GM23338 (cell line): ENCODE data around the gene RFC3. TPM values are rescaled to one million over a fixed set of nuclear protein-coding genes. Genes with fewer than 3 reads are reported as not detected.

Source experiments
- ATAC-seq: fragments of 200-7000 bp; cut with Tn5 transposase; 3 replicates; pipeline ENCODE4 v1.9.1; 2020
- DNase-seq: peaks from one replicate; pipeline ENCODE4 v3.0.0-alpha.2; 2015; ENCODE audit warnings: low spot score
- H2AFZ ChIP-seq: fragments of 200-600 bp; sonication (generic); 2 replicates; pipeline ENCODE4 v1.8.0; 2016; ENCODE audit warnings: antibody characterized with exemption, mild to moderate bottlenecking, moderate library complexity
- H3F3A ChIP-seq: fragments of 200-600 bp; sonication (generic); replicated peaks from 2 replicates; pipeline ENCODE4 v1.8.0; 2017; ENCODE audit warnings: antibody characterized with exemption, mixed run types, low read depth
- H3K27ac ChIP-seq: fragments of 200-600 bp; sonication (generic); 2 replicates; pipeline ENCODE4 v1.6.1; 2016; ENCODE audit warnings: low read depth
- H3K27me3 ChIP-seq: fragments of 200-600 bp; sonication (generic); 2 replicates; pipeline ENCODE4 v1.8.0; 2016; ENCODE audit warnings: mild to moderate bottlenecking, mixed run types, moderate library complexity; ENCODE audit not compliant: insufficient read depth
- H3K36me3 ChIP-seq: fragments of 200-600 bp; sonication (generic); 2 replicates; pipeline ENCODE4 v1.8.0; 2016; ENCODE audit warnings: mild to moderate bottlenecking; ENCODE audit not compliant: insufficient read depth
- H3K4me1 ChIP-seq: fragments of 200-600 bp; sonication (generic); 2 replicates; pipeline ENCODE4 v1.8.0; 2016; ENCODE audit warnings: mild to moderate bottlenecking, moderate library complexity; ENCODE audit not compliant: insufficient read depth
- H3K4me2 ChIP-seq: fragments of 200-600 bp; sonication (generic); 2 replicates; pipeline ENCODE4 v1.7.1; 2017; ENCODE audit warnings: mixed run types
- H3K4me3 ChIP-seq: fragments of 200-600 bp; sonication (generic); 2 replicates; pipeline ENCODE4 v1.6.1; 2016; ENCODE audit warnings: mixed run types
- H3K79me2 ChIP-seq: fragments of 200-600 bp; sonication (generic); replicated peaks from 2 replicates; pipeline ENCODE4 v1.8.0; 2017; ENCODE audit warnings: mild to moderate bottlenecking; ENCODE audit not compliant: insufficient read depth
- H3K9me2 ChIP-seq: fragments of 200-600 bp; sonication (generic); 2 replicates; pipeline ENCODE4 v1.8.0; 2017; ENCODE audit not compliant: insufficient read depth
- H4K20me1 ChIP-seq: fragments of 200-600 bp; sonication (generic); replicated peaks from 2 replicates; pipeline ENCODE4 v1.8.0; 2017; ENCODE audit warnings: mild to moderate bottlenecking; ENCODE audit not compliant: insufficient read depth
- H3K27ac Mint-ChIP-seq: 2 replicates; pipeline ENCODE4 v1.8.0; 2020; ENCODE audit warnings: inconsistent platforms, mild to moderate bottlenecking, moderate library complexity, mixed read lengths
- H3K27me3 Mint-ChIP-seq: 3 replicates; pipeline ENCODE4 v1.8.0; 2022; ENCODE audit warnings: low read depth, mild to moderate bottlenecking, moderate library complexity, mixed read lengths, inconsistent platforms; ENCODE audit not compliant: insufficient read depth, poor library complexity
- H3K36me3 Mint-ChIP-seq: 3 replicates; pipeline ENCODE4 v1.8.0; 2021; ENCODE audit warnings: low read depth, mild to moderate bottlenecking, inconsistent platforms, moderate library complexity, mixed read lengths
- H3K4me1 Mint-ChIP-seq: 3 replicates; pipeline ENCODE4 v1.8.0; 2020; ENCODE audit warnings: mild to moderate bottlenecking, inconsistent platforms, mixed read lengths
- H3K4me3 Mint-ChIP-seq: 3 replicates; pipeline ENCODE4 v1.8.0; 2021; ENCODE audit warnings: moderate library complexity, mild to moderate bottlenecking, inconsistent platforms, mixed read lengths
- H3K9me3 Mint-ChIP-seq: 3 replicates; pipeline ENCODE4 v1.8.0; 2020; ENCODE audit warnings: moderate library complexity, mild to moderate bottlenecking, inconsistent platforms, mixed read lengths
- CREB1 ChIP-seq: fragments of 250-450 bp; sonication (Bioruptor Pico); IDR thresholded peaks from 2 replicates; pipeline ENCODE4 v1.5.0; 2020; ENCODE audit warnings: low read depth, mild to moderate bottlenecking, moderate library complexity
- EZH2phosphoT487 ChIP-seq: fragments of 200-600 bp; sonication (generic); IDR thresholded peaks from one replicate; pipeline ENCODE4 v1.8.1; 2018; ENCODE audit warnings: antibody characterized with exemption; ENCODE audit not compliant: unreplicated experiment
- JUNB ChIP-seq: IDR thresholded peaks from one replicate; pipeline ENCODE4 v1.6.1; 2016; ENCODE audit warnings: antibody characterized with exemption; ENCODE audit not compliant: unreplicated experiment
- NANOG ChIP-seq: IDR thresholded peaks from 2 replicates; pipeline ENCODE4 v1.6.1; 2016; ENCODE audit warnings: antibody characterized with exemption, borderline replicate concordance
- POLR2AphosphoS5 ChIP-seq: IDR thresholded peaks from 2 replicates; pipeline ENCODE4 v1.6.1; 2016; ENCODE audit warnings: antibody characterized with exemption, low read depth
- polyA plus RNA-seq: library from polyadenylated mRNA; unstranded; fragments of >200 nt; fragmentation: Nextera tagmentation; extraction: Ambion mirVana; gene quantifications from 2 replicates; pipeline ENCODE4 v1.2.1, GENCODE V29; 2016
- total RNA-seq: library from RNA; depleted of rRNA; stranded (reverse); fragments of >200 nt; shearing (Covaris generic); gene quantifications from 2 replicates; pipeline ENCODE4 v1.2.3, GENCODE V29; 2014
- TF ChIP-seq, protein P1 (sequence below): fragments of 250-450 bp; sonication (Bioruptor Pico); IDR thresholded peaks from 2 replicates; pipeline ENCODE4 v1.5.0; 2020; ENCODE audit warnings: mild to moderate bottlenecking, moderate library complexity
- TF ChIP-seq, protein P2 (sequence below): IDR thresholded peaks from one replicate; pipeline ENCODE4 v1.6.1; 2018; ENCODE audit warnings: antibody characterized with exemption; ENCODE audit not compliant: unreplicated experiment

The RFC3 gene
- total and polyA plus RNA-seq, 2 experiments from 2014 or later, result 48.7 to 75.5 TPM

DNA sequence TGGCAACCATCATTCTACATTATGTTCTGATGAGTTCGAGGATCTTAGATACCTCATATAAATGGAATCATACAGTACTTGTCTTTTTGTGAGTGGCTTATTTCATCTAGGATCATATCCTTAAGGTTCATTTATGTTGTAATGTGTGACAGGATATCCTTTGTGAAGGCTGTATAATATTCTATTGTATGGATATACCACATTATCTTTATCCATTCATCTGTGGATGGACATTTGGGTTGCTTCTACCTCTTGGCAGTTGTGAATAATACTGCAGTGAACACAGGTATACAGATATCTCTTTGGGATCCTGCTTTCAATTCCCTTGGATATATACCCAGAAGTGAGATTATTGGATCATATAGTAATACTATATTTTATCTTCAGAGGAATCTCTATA, 33.2 kb upstream of the RFC3 start:
- Histone ChIP-seq H3F3A (no peaks in the 10 kb centered on the region), H3K4me3 (no peak overlapping the region), H3K36me3 (no peaks in the 10 kb centered on the region), H3K27me3 (no peaks in the 10 kb centered on the region), H3K79me2 (no peaks in the 10 kb centered on the region), H3K9me2 (peaks cover 7% of the 10 kb centered on the region; the same call in 1 of the 2 replicates), H3K4me1 (no peaks in the 10 kb centered on the region; the same call in 1 of the 2 replicates), H3K4me2 (no peak overlapping the region), H3K27ac (no peak overlapping the region), H4K20me1 (no peaks in the 10 kb centered on the region), H2AFZ (no peak overlapping the region)
- peaks cover 4% of the 10 kb centered on the region; the same call in 2 of the 3 replicates for H3K9me3 Mint-ChIP-seq
- no peak overlapping the region for H3K27ac Mint-ChIP-seq
- peaks cover 9% of the 10 kb centered on the region for H3K4me1 Mint-ChIP-seq
- DNase-seq (no peak), ATAC-seq (no peak)
- peaks cover 5% of the 10 kb centered on the region for H3K27me3 Mint-ChIP-seq
- TF ChIP-seq, protein P1, sequence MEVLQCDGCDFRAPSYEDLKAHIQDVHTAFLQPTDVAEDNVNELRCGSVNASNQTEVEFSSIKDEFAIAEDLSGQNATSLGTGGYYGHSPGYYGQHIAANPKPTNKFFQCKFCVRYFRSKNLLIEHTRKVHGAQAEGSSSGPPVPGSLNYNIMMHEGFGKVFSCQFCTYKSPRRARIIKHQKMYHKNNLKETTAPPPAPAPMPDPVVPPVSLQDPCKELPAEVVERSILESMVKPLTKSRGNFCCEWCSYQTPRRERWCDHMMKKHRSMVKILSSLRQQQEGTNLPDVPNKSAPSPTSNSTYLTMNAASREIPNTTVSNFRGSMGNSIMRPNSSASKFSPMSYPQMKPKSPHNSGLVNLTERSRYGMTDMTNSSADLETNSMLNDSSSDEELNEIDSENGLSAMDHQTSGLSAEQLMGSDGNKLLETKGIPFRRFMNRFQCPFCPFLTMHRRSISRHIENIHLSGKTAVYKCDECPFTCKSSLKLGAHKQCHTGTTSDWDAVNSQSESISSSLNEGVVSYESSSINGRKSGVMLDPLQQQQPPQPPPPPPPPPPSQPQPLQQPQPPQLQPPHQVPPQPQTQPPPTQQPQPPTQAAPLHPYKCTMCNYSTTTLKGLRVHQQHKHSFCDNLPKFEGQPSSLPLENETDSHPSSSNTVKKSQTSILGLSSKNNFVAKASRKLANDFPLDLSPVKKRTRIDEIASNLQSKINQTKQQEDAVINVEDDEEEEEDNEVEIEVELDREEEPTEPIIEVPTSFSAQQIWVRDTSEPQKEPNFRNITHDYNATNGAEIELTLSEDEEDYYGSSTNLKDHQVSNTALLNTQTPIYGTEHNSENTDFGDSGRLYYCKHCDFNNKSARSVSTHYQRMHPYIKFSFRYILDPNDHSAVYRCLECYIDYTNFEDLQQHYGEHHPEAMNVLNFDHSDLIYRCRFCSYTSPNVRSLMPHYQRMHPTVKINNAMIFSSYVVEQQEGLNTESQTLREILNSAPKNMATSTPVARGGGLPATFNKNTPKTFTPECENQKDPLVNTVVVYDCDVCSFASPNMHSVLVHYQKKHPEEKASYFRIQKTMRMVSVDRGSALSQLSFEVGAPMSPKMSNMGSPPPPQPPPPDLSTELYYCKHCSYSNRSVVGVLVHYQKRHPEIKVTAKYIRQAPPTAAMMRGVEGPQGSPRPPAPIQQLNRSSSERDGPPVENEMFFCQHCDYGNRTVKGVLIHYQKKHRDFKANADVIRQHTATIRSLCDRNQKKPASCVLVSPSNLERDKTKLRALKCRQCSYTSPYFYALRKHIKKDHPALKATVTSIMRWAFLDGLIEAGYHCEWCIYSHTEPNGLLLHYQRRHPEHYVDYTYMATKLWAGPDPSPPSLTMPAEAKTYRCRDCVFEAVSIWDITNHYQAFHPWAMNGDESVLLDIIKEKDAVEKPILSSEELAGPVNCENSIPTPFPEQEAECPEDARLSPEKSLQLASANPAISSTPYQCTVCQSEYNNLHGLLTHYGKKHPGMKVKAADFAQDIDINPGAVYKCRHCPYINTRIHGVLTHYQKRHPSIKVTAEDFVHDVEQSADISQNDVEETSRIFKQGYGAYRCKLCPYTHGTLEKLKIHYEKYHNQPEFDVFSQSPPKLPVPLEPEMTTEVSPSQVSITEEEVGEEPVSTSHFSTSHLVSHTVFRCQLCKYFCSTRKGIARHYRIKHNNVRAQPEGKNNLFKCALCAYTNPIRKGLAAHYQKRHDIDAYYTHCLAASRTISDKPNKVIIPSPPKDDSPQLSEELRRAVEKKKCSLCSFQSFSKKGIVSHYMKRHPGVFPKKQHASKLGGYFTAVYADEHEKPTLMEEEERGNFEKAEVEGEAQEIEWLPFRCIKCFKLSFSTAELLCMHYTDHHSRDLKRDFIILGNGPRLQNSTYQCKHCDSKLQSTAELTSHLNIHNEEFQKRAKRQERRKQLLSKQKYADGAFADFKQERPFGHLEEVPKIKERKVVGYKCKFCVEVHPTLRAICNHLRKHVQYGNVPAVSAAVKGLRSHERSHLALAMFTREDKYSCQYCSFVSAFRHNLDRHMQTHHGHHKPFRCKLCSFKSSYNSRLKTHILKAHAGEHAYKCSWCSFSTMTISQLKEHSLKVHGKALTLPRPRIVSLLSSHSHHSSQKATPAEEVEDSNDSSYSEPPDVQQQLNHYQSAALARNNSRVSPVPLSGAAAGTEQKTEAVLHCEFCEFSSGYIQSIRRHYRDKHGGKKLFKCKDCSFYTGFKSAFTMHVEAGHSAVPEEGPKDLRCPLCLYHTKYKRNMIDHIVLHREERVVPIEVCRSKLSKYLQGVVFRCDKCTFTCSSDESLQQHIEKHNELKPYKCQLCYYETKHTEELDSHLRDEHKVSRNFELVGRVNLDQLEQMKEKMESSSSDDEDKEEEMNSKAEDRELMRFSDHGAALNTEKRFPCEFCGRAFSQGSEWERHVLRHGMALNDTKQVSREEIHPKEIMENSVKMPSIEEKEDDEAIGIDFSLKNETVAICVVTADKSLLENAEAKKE (CRISPR knock-in tag), result no peak
- no peak for TF ChIP-seq CREB1 (CRISPR knock-in tag)
- no peak for TF ChIP-seq NANOG
- no peak for TF ChIP-seq POLR2AphosphoS5
- no peak for TF ChIP-seq EZH2phosphoT487
- H3K4me3 Mint-ChIP-seq, result no peak overlapping the region
- peaks cover 7% of the 10 kb centered on the region; the same call in 2 of the 3 replicates for H3K36me3 Mint-ChIP-seq

DNA sequence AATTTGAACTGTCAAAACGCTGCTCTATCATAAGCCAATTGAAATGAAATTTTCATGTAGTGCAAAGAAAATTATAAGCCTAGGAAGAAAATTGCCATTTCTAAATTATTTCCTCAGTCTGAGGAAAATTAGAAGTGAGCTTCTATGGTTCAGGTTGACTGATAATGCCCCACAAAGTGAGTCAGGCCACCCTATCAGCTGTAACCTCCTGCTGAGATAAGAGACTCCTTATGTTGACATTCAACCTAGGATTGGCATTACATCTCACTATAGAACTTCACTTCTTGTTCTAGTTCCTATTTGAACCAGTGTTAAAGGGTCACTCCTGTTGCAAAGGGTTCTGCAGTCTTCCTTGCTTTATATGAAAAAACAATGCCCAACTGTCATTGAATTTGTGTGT, 32.6 kb upstream of the RFC3 start:
- no peak overlapping the region for H3K4me3 Mint-ChIP-seq
- TF ChIP-seq, protein P2, sequence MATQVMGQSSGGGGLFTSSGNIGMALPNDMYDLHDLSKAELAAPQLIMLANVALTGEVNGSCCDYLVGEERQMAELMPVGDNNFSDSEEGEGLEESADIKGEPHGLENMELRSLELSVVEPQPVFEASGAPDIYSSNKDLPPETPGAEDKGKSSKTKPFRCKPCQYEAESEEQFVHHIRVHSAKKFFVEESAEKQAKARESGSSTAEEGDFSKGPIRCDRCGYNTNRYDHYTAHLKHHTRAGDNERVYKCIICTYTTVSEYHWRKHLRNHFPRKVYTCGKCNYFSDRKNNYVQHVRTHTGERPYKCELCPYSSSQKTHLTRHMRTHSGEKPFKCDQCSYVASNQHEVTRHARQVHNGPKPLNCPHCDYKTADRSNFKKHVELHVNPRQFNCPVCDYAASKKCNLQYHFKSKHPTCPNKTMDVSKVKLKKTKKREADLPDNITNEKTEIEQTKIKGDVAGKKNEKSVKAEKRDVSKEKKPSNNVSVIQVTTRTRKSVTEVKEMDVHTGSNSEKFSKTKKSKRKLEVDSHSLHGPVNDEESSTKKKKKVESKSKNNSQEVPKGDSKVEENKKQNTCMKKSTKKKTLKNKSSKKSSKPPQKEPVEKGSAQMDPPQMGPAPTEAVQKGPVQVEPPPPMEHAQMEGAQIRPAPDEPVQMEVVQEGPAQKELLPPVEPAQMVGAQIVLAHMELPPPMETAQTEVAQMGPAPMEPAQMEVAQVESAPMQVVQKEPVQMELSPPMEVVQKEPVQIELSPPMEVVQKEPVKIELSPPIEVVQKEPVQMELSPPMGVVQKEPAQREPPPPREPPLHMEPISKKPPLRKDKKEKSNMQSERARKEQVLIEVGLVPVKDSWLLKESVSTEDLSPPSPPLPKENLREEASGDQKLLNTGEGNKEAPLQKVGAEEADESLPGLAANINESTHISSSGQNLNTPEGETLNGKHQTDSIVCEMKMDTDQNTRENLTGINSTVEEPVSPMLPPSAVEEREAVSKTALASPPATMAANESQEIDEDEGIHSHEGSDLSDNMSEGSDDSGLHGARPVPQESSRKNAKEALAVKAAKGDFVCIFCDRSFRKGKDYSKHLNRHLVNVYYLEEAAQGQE, result no peak
- TF ChIP-seq JUNB, result no peak
- Histone ChIP-seq H3K27me3 (no peaks in the 10 kb centered on the region), H4K20me1 (no peaks in the 10 kb centered on the region), H3K79me2 (no peaks in the 10 kb centered on the region), H3K4me3 (no peak overlapping the region), H3K27ac (no peak overlapping the region), H3K4me1 (no peaks in the 10 kb centered on the region; the same call in none of the 2 replicates), H3F3A (no peaks in the 10 kb centered on the region), H3K9me2 (peaks cover 7% of the 10 kb centered on the region; the same call in 1 of the 2 replicates), H3K36me3 (no peaks in the 10 kb centered on the region), H2AFZ (no peak overlapping the region), H3K4me2 (no peak overlapping the region)
- peaks cover 13% of the 10 kb centered on the region for H3K4me1 Mint-ChIP-seq
- peaks cover 7% of the 10 kb centered on the region; the same call in 2 of the 3 replicates for H3K36me3 Mint-ChIP-seq
- ATAC-seq, result no peak
- peaks cover 4% of the 10 kb centered on the region; the same call in 2 of the 3 replicates for H3K9me3 Mint-ChIP-seq
- peaks cover 5% of the 10 kb centered on the region for H3K27me3 Mint-ChIP-seq
- DNase-seq, result no peak
- H3K27ac Mint-ChIP-seq, result no peak overlapping the region
